ENCODE data around the gene HDAC5.

GRCh38 chr17:44065668-44066203, 57.7 kb downstream of the HDAC5 start:
- TF ChIP-seq, protein P1, sequence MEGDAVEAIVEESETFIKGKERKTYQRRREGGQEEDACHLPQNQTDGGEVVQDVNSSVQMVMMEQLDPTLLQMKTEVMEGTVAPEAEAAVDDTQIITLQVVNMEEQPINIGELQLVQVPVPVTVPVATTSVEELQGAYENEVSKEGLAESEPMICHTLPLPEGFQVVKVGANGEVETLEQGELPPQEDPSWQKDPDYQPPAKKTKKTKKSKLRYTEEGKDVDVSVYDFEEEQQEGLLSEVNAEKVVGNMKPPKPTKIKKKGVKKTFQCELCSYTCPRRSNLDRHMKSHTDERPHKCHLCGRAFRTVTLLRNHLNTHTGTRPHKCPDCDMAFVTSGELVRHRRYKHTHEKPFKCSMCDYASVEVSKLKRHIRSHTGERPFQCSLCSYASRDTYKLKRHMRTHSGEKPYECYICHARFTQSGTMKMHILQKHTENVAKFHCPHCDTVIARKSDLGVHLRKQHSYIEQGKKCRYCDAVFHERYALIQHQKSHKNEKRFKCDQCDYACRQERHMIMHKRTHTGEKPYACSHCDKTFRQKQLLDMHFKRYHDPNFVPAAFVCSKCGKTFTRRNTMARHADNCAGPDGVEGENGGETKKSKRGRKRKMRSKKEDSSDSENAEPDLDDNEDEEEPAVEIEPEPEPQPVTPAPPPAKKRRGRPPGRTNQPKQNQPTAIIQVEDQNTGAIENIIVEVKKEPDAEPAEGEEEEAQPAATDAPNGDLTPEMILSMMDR (IDR thresholded peaks at IDR 0.05; ENCODE audit: control extremely low read depth in 1 of 3, insufficient read depth in 1 of 3, low read depth in 1 of 3, low read length in 3 of 3): no peak
- no peak for TF ChIP-seq BCL11A (IDR thresholded peaks at IDR 0.05; ENCODE audit: low read depth in 2 of 2, low read length in 2 of 2)
- TF ChIP-seq EZH2 (IDR thresholded peaks at IDR 0.05; ENCODE audit: low read depth, low read length, severe bottlenecking): no peak
- TF ChIP-seq TAF1 (IDR thresholded peaks at IDR 0.05; ENCODE audit: low read depth, low read length): no peak
- no peak for TF ChIP-seq POLR2A (IDR thresholded peaks at IDR 0.05; ENCODE audit: control extremely low read depth in 1 of 2, low read depth in 2 of 2, low read length in 2 of 2)
- no peak for TF ChIP-seq TBP (IDR thresholded peaks at IDR 0.05; ENCODE audit: low read depth, low read length)
- no peak for TF ChIP-seq CHD2 (IDR thresholded peaks at IDR 0.05; ENCODE audit: low read length)

All from H1 (cell line).